ENCODE data around the gene PROC. TPM values are rescaled to one million over a fixed set of nuclear protein-coding genes. Genes with fewer than 3 reads are reported as not detected.

PROC gene
- total and polyA plus RNA-seq, 2 donors (not counting 1 experiment from before 2014, with no cell fraction given), result not detected

- H3K4me3 ChIP-seq (replicated peaks in 1 of 4; ENCODE audit: control extremely low read depth in 1 of 4, insufficient read depth in 1 of 4, low read depth in 3 of 4, low read length in 4 of 4), result no peak overlapping the region
- no peak overlapping the region for H3K4me2 ChIP-seq (ENCODE audit: extremely low read depth, insufficient read depth, low read length)
- H3K27ac ChIP-seq (ENCODE audit: insufficient read depth, low read length), result no peak overlapping the region
- H2AFZ ChIP-seq (ENCODE audit: low read length), result no peak overlapping the region
- TF ChIP-seq EZH2 (IDR thresholded peaks at IDR 0.05; ENCODE audit: low read length, missing control alignments) (no peak), CTCF (conservative IDR thresholded peaks at IDR 0.05 in 1 of 2, IDR thresholded peaks at IDR 0.05 in 1 of 2; ENCODE audit: low read depth in 1 of 2, low read length in 2 of 2) (no peak)
- H3K27me3 ChIP-seq (ENCODE audit: control insufficient read depth, insufficient read depth, low read length), result peaks cover 30% of the 10 kb centered on the region
- H3K9me3 ChIP-seq (ENCODE audit: control insufficient read depth, insufficient read depth, low read depth, low read length), result no peaks in the 10 kb centered on the region
- H3K9ac ChIP-seq (ENCODE audit: insufficient read depth, low read length), result no peak overlapping the region
- no peaks in the 10 kb centered on the region for H3K36me3 ChIP-seq (ENCODE audit: control insufficient read depth, insufficient read depth, low read length)
- no peaks in the 10 kb centered on the region for H4K20me1 ChIP-seq (ENCODE audit: control insufficient read depth, extremely low read depth, insufficient read depth, low read length)
- no peaks in the 10 kb centered on the region for H3K79me2 ChIP-seq (ENCODE audit: control insufficient read depth, insufficient read depth, low read length)
- DNase-seq (ENCODE audit: low read depth in 2 of 2), result no peak
- H3K4me1 ChIP-seq (ENCODE audit: control insufficient read depth, extremely low read depth, insufficient read depth, low read length), result no peaks in the 10 kb centered on the region
These were observed 3.0 kb downstream of the PROC start for GRCh38 chr2:127421116-127421800.

GRCh38 chr2:127421871-127422558 is 3.8 kb downstream of the PROC start:
- no peak overlapping the region for H3K4me2 ChIP-seq (ENCODE audit: extremely low read depth, insufficient read depth, low read length)
- H3K4me3 ChIP-seq (replicated peaks in 1 of 4; ENCODE audit: control extremely low read depth in 1 of 4, insufficient read depth in 1 of 4, low read depth in 3 of 4, low read length in 4 of 4), result no peak overlapping the region
- H3K36me3 ChIP-seq (ENCODE audit: control insufficient read depth, insufficient read depth, low read length), result no peaks in the 10 kb centered on the region
- H2AFZ ChIP-seq (ENCODE audit: low read length), result no peak overlapping the region
- no peaks in the 10 kb centered on the region for H3K9me3 ChIP-seq (ENCODE audit: control insufficient read depth, insufficient read depth, low read depth, low read length)
- H4K20me1 ChIP-seq (ENCODE audit: control insufficient read depth, extremely low read depth, insufficient read depth, low read length), result no peaks in the 10 kb centered on the region
- H3K27ac ChIP-seq (ENCODE audit: insufficient read depth, low read length), result no peak overlapping the region
- no peak for TF ChIP-seq CTCF (conservative IDR thresholded peaks at IDR 0.05 in 1 of 2, IDR thresholded peaks at IDR 0.05 in 1 of 2; ENCODE audit: low read depth in 1 of 2, low read length in 2 of 2)
- no peak for TF ChIP-seq EZH2 (IDR thresholded peaks at IDR 0.05; ENCODE audit: low read length, missing control alignments)
- H3K79me2 ChIP-seq (ENCODE audit: control insufficient read depth, insufficient read depth, low read length), result no peaks in the 10 kb centered on the region
- no peaks in the 10 kb centered on the region for H3K4me1 ChIP-seq (ENCODE audit: control insufficient read depth, extremely low read depth, insufficient read depth, low read length)
- DNase-seq (ENCODE audit: low read depth in 2 of 2), result no peak
- peaks cover 27% of the 10 kb centered on the region for H3K27me3 ChIP-seq (ENCODE audit: control insufficient read depth, insufficient read depth, low read length)
- no peak overlapping the region for H3K9ac ChIP-seq (ENCODE audit: insufficient read depth, low read length)

- no peak for DNase-seq (ENCODE audit: low read depth in 2 of 2)
- TF ChIP-seq EZH2 (IDR thresholded peaks at IDR 0.05; ENCODE audit: low read length, missing control alignments), result peak; percentile 95
- no peak for TF ChIP-seq CTCF (conservative IDR thresholded peaks at IDR 0.05 in 1 of 2, IDR thresholded peaks at IDR 0.05 in 1 of 2; ENCODE audit: low read depth in 1 of 2, low read length in 2 of 2)
- Histone ChIP-seq H3K9me3 (ENCODE audit: control insufficient read depth, insufficient read depth, low read depth, low read length) (no peaks in the 10 kb centered on the region), H4K20me1 (ENCODE audit: control insufficient read depth, extremely low read depth, insufficient read depth, low read length) (no peaks in the 10 kb centered on the region), H3K27me3 (ENCODE audit: control insufficient read depth, insufficient read depth, low read length) (peaks cover 26% of the 10 kb centered on the region), H3K4me3 (replicated peaks in 1 of 4; ENCODE audit: control extremely low read depth in 1 of 4, insufficient read depth in 1 of 4, low read depth in 3 of 4, low read length in 4 of 4) (peak overlapping the region in 1 of 4 experiments; percentile 25), H2AFZ (ENCODE audit: low read length) (no peak overlapping the region), H3K79me2 (ENCODE audit: control insufficient read depth, insufficient read depth, low read length) (no peaks in the 10 kb centered on the region), H3K9ac (ENCODE audit: insufficient read depth, low read length) (no peak overlapping the region), H3K4me2 (ENCODE audit: extremely low read depth, insufficient read depth, low read length) (peak overlapping the region; percentile 15), H3K27ac (ENCODE audit: insufficient read depth, low read length) (no peak overlapping the region), H3K36me3 (ENCODE audit: control insufficient read depth, insufficient read depth, low read length) (no peaks in the 10 kb centered on the region), H3K4me1 (ENCODE audit: control insufficient read depth, extremely low read depth, insufficient read depth, low read length) (no peaks in the 10 kb centered on the region)
These were observed 4.6 kb downstream of the PROC start for GRCh38 chr2:127422559-127423477.
